HepG2 (cell line): ENCODE data around the gene FAM53B. TPM values are rescaled to one million over a fixed set of nuclear protein-coding genes. Genes with fewer than 3 reads are reported as not detected.

Experiments
- ERF ChIP-seq: IDR thresholded peaks from 2 replicates; pipeline ENCODE4 v1.6.1; 2018; ENCODE audit warnings: missing biosample characterization, missing genetic modification reagents
- GATAD2A ChIP-seq: IDR thresholded peaks from 2 replicates; pipeline ENCODE4 v1.6.1; 2016
- HMGXB3 ChIP-seq: sonication (generic); formaldehyde crosslinking; IDR thresholded peaks from 2 replicates; pipeline ENCODE4 v1.4.0; 2020; ENCODE audit warnings: missing genetic modification reagents, borderline replicate concordance
- KDM3A ChIP-seq: IDR thresholded peaks from 2 replicates; pipeline ENCODE4 v1.6.1; 2018; ENCODE audit warnings: low read depth, missing compliant biosample characterization
- KLF15 ChIP-seq: sonication (generic); formaldehyde crosslinking; IDR thresholded peaks from 2 replicates; pipeline ENCODE4 v1.8.1; 2023; ENCODE audit warnings: borderline replicate concordance, mild to moderate bottlenecking, inconsistent platforms, missing genetic modification reagents, mixed read lengths
- NCOA1 ChIP-seq: sonication (generic); formaldehyde crosslinking; IDR thresholded peaks from 2 replicates; pipeline ENCODE4 v1.9.0; 2021; ENCODE audit warnings: missing genetic modification reagents
- NCOR1 ChIP-seq: fragments of 200-600 bp; sonication (generic); IDR thresholded peaks from 2 replicates; pipeline ENCODE4 v1.7.0; 2017; ENCODE audit warnings: antibody characterized with exemption, low read length, borderline replicate concordance
- PPARG ChIP-seq: conservative IDR thresholded peaks from 2 replicates; pipeline ENCODE4 v1.6.1; 2016; ENCODE audit warnings: missing biosample characterization, missing genetic modification reagents
- RAD21 ChIP-seq: fragments of 450-650 bp; formaldehyde crosslinking; IDR thresholded peaks from 2 replicates; pipeline ENCODE4 v1.5.0; 2020; ENCODE audit warnings: mild to moderate bottlenecking
- SRSF4 ChIP-seq: fragments of 200-400 bp; formaldehyde crosslinking; IDR thresholded peaks from one replicate; pipeline ENCODE4 v1.6.1; 2018; ENCODE audit warnings: mild to moderate bottlenecking, low read depth, low read length, moderate library complexity; ENCODE audit not compliant: poor library complexity, severe bottlenecking
- ZFP36L1 ChIP-seq: sonication (generic); formaldehyde crosslinking; IDR thresholded peaks from 2 replicates; pipeline ENCODE4 v1.8.0; 2022; ENCODE audit warnings: mild to moderate bottlenecking, missing genetic modification reagents, moderate library complexity
- ZKSCAN8 ChIP-seq: IDR thresholded peaks from 2 replicates; pipeline ENCODE4 v1.6.1; 2016; ENCODE audit warnings: borderline replicate concordance, missing genetic modification reagents, missing compliant biosample characterization
- ZNF280B ChIP-seq: sonication (generic); formaldehyde crosslinking; IDR thresholded peaks from 2 replicates; pipeline ENCODE4 v1.5.0; 2020; ENCODE audit warnings: missing genetic modification reagents, mild to moderate bottlenecking, borderline replicate concordance
- ZNF570 ChIP-seq: sonication (generic); formaldehyde crosslinking; IDR thresholded peaks from 2 replicates; pipeline ENCODE4 v1.4.0; 2020; ENCODE audit warnings: mild to moderate bottlenecking, missing genetic modification reagents, borderline replicate concordance
- ZNF768 ChIP-seq: sonication (generic); formaldehyde crosslinking; IDR thresholded peaks from 2 replicates; pipeline ENCODE4 v1.4.0; 2020; ENCODE audit warnings: missing genetic modification reagents
- ZSCAN25 ChIP-seq: sonication (generic); formaldehyde crosslinking; IDR thresholded peaks from 2 replicates; pipeline ENCODE4 v1.8.0; 2022; ENCODE audit warnings: mild to moderate bottlenecking, missing genetic modification reagents
- polyA plus RNA-seq, 8 experiments: library from polyadenylated mRNA; depleted of rRNA in 3 of 8; stranded (reverse) in 7 of 8; unstranded in 1 of 8; fragments of >200 nt; fragmentation: Illumina TruSeq in 4 of 8; extraction: Trizol in 4 of 8; gene quantifications; 2 replicates each; pipeline versions ENCODE4 v1.2.1 to v1.2.3, GENCODE V29; 2011 to 2016; ENCODE audit warnings: low read depth in 4 of 8, missing spikeins in 1 of 8, mixed read lengths in 1 of 8; ENCODE audit not compliant: insufficient read depth in 1 of 8
- total RNA-seq, 5 experiments: library from RNA; depleted of rRNA; stranded (reverse); fragments of >200 nt; fragmentation: Illumina TruSeq; extraction: Trizol; gene quantifications; 2 replicates each; pipeline ENCODE4 v1.2.3, GENCODE V29; 2016; ENCODE audit warnings: low read depth in 1 of 5
- TF ChIP-seq, protein P1 (sequence below), 2 experiments: sonication (generic) in 1 of 2; formaldehyde crosslinking in 1 of 2; IDR thresholded peaks; 2 replicates each; pipeline versions ENCODE4 v1.5.1 to v1.6.1; 2011 to 2020; ENCODE audit warnings: borderline replicate concordance in 1 of 2, low read depth in 1 of 2, low read length in 1 of 2, mild to moderate bottlenecking in 1 of 2, missing genetic modification reagents in 1 of 2, moderate library complexity in 1 of 2
- TF ChIP-seq, protein P2 (sequence below): sonication (generic); formaldehyde crosslinking; IDR thresholded peaks from 2 replicates; pipeline ENCODE4 v1.5.0; 2020; ENCODE audit warnings: missing genetic modification reagents

Gene FAM53B
- total and polyA plus RNA-seq, 2 of the 13 experiments (the other 11 are each of a cell fraction or from before 2014, with no cell fraction given), result 6.4 to 19.3 TPM

DNA sequence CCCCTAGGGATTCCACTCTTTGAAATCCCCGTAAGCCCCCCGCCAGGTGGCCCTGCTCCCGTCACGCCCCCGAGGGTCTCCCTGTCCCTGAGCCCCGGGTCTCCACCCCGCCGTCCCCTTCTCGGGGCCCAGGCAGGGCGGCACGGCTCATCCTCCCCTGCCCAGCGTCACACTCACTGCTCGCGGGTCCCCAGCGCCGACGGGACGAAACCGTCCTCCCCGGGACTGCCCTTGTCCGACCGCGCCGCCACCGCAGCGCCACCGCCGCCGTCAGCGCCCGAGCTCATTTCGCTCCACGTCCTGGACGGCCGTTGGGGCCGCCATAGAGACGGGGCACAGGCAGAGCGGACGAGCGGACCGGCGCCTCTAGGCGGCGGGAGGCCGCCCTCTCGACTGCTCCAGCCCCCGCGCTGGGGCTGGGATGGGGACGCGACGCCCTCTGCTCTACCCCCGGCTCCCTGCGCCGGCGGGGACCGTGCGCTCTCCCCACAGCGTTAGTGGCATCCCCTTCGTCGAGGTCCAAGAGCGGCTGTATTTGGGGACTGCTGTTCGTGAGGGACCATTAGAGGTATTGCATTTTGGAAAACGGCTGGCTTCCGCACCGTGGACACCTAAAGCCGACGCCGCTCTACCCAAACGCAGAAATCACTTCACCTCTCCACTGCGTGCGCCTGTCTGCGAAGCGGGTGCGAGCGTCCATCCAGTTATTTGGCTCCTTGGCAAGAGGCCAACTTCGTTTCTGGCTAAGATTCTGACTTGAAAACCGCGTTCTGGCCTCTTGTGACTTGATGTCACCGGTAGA is 47.6 kb upstream of the FAM53B start, which contains the start of gene EEF1AKMT2 (continued):
- TF ChIP-seq HMGXB3 (peak; percentile 63; the same call in 1 of the 2 replicates), ZNF570 (CRISPR knock-in tag) (peak; percentile 57; the same call in 1 of the 2 replicates), ERF (peak; percentile 65; the same call in 1 of the 2 replicates), SRSF4 (no peak), NCOA1 (CRISPR knock-in tag) (peak; percentile 81; the same call in 1 of the 2 replicates), ZSCAN25 (CRISPR knock-in tag) (0 out of 2 replicates have a peak, but pooled peaks have one; percentile 21), RAD21 (peak; percentile 65; the same call in 1 of the 2 replicates), KLF15 (CRISPR knock-in tag) (no peak), NCOR1 (no peak), ZFP36L1 (CRISPR knock-in tag) (peak; percentile 79; the same call in 1 of the 2 replicates), KDM3A (peak; percentile 96), PPARG (CRISPR knock-in tag) (peak; percentile 29; the same call in 1 of the 2 replicates), ZKSCAN8 (CRISPR knock-in tag) (0 out of 2 replicates have a peak, but pooled peaks have one; percentile 49), ZNF280B (peak; percentile 77), GATAD2A (CRISPR knock-in tag) (peak; percentile 73; the same call in 1 of the 2 replicates), ZNF768 (CRISPR knock-in tag) (peak; percentile 77; the same call in 1 of the 2 replicates)
- TF ChIP-seq, protein P1, sequence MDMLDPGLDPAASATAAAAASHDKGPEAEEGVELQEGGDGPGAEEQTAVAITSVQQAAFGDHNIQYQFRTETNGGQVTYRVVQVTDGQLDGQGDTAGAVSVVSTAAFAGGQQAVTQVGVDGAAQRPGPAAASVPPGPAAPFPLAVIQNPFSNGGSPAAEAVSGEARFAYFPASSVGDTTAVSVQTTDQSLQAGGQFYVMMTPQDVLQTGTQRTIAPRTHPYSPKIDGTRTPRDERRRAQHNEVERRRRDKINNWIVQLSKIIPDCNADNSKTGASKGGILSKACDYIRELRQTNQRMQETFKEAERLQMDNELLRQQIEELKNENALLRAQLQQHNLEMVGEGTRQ (IDR thresholded peaks at IDR 0.05; ENCODE audit: low read depth, low read length), result no peak
- TF ChIP-seq, protein P1 (CRISPR knock-in tag; IDR thresholded peaks at IDR 0.05; ENCODE audit: borderline replicate concordance), result peak; percentile 32; the same call in 1 of the 2 replicates
- TF ChIP-seq, protein P2, sequence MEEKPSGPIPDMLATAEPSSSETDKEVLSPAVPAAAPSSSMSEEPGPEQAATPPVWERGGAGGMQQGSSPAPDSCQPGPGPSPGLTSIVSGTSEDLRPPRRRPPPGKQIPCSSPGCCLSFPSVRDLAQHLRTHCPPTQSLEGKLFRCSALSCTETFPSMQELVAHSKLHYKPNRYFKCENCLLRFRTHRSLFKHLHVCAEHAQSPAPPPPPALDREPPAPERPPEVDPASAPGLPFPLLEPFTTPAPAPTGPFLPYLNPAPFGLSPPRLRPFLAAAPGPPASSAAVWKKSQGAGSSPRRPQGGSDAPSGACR (CRISPR knock-in tag), result peak; percentile 86
